IPS-18c (cell line): ENCODE results near the gene CMSS1.

ENCODE experiments used
- H3K4me3 ChIP-seq: 2 replicates; pipeline ENCODE4 v1.7.0; 2013; ENCODE audit warnings: low read depth, mild to moderate bottlenecking, low read length, moderate library complexity; ENCODE audit not compliant: insufficient read depth
- H3K9me3 ChIP-seq: one replicate; pipeline ENCODE4 v1.6.1; 2013; ENCODE audit warnings: mild to moderate bottlenecking, low read length, moderate library complexity; ENCODE audit not compliant: control insufficient read depth, insufficient read depth

Gene CMSS1

DNA sequence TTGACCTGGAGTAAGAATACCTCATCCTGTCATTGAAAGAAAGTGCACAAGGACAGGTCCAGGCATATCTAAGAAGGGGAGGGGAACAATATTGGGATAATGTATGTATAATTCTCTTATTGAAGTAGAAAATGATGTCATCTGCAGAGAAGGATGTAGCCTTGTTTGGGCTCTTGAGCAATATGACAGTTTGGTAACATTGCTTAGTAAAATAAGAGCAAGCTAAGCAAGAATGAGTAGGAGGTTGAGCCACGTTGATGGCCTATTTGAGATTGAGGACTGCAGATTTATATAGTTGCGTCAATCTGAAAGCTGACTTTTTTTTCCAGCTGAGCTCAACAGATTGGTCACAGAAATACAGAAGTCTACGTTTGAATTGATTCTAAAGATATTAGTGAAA, 151.5 kb downstream of the CMSS1 start:
- H3K4me3 ChIP-seq = no peak overlapping the region
- H3K9me3 ChIP-seq = no peaks in the 10 kb centered on the region

DNA sequence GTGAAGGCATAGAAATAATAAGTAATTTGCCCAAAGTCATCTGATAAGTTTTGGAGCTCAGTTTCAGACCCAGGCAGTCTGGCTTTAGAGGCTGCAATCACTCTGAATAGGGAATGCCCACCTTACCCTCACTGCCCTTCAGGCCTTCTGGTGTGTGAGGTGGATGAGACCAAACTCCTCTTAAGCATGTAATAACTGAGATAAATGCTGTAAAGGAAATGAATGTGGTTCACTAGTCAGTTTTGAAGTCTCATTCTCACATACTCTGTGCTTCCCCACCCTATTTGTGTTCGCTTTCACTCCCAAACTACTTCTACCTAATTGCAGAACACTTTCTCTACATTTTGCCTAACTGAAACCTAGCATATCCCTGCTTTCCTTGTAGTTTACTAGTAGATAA, 152.5 kb downstream of the CMSS1 start:
- no peaks in the 10 kb centered on the region for H3K9me3 ChIP-seq
- no peak overlapping the region for H3K4me3 ChIP-seq

- Histone ChIP-seq H3K4me3 (no peak overlapping the region), H3K9me3 (no peaks in the 10 kb centered on the region)
Measured at GRCh38 chr3:99971761-99972160, 154.1 kb downstream of the CMSS1 start.

DNA sequence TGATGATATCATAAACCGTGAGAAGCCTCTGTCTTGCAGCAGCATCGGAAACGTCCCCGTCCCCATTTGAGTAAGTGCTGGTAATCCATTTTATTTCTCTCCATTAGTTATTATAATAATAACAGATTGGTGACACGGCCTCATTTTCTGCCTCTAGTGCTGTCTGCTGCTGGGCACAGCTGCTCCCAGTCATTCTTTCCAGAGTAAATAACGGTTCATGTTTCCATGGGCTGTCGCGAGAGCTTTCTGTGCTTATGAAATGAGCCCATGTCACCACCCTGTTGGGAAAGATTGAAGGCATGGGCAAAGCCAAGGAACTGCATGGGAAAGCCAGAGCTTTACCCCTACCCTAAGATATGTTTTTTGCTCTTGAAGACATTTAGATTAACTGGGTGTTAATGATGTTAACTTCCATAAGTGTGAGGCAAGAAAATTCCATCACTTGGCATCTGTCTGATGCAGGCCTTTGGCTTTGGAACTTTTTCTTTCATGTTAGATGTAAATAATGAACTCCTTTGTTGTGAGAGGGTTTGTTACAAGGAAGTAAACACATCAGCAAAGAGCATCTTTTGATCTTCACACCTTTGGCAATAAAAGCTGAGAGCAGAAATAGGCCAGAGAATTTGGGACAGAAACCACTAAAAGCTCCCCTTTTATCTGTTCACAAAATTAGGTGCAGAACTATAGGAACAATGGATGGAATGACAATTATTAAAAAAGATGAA, 154.9 kb downstream of the CMSS1 start:
- Histone ChIP-seq H3K9me3 (no peaks in the 10 kb centered on the region), H3K4me3 (no peak overlapping the region)

GRCh38 chr3:99974989-99975388, 157.3 kb downstream of the CMSS1 start:
- H3K4me3 ChIP-seq = no peak overlapping the region
- H3K9me3 ChIP-seq = no peaks in the 10 kb centered on the region

DNA sequence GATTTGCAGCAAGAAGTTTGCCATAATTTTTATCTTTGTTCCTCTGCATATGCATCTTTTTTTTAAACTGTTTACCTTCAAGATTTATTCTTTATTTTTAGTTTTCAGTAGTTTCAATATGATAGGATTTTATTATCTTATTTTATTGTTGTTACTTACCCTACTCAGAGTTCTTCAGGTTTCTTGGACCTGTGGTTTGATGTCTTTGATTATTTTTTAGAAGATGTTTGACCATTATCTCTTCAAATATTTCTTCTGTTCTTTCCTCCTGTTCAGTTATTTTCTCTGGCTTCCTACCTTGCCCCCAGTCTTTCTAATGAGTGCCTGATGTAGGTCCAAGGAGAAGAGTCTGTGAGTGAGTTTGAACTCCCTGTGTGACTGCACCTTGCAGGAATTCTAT, 158.9 kb downstream of the CMSS1 start:
- Histone ChIP-seq H3K9me3 (no peaks in the 10 kb centered on the region), H3K4me3 (no peak overlapping the region)

DNA sequence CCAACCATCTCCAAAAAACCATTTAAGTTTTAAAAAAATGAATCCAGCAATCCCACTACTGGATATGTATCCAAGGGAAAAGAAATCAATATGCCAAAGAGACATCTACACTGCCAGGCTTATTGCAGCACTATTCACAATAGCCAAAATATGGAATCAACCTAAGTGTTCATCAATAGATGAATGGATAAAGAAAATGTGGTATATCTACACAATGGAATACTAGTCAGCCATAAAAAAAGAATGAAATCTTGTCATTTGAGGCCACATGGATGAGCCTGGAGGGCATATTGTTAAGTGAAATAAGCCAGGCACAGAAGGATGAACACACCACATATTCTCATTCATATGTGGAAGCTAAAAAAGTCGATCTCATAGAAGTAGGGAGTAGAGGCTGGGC, 160.6 kb downstream of the CMSS1 start:
- Histone ChIP-seq H3K4me3 (no peak overlapping the region), H3K9me3 (no peaks in the 10 kb centered on the region)

- Histone ChIP-seq H3K4me3 (no peak overlapping the region), H3K9me3 (no peaks in the 10 kb centered on the region)
Measured at GRCh38 chr3:99980606-99981005, 162.9 kb downstream of the CMSS1 start.

DNA sequence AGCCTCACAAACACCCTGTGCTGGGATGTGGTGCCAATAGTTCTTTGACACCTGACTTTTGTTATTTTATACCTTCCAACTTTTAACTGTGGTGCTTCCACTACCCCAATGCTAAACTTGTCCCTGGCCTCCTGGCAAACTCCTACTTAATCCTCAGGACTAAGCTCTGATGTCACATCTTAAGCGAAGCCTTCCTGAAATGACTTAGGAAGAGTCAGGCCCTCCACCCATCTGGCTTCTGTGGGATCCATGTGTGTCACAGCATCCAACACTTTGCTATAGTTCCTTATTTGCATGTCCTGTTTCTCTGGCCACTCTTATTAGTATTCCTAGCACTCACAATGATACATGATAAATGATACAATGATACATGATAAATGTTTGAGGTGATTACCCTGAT, 163.5 kb downstream of the CMSS1 start:
- H3K9me3 ChIP-seq = no peaks in the 10 kb centered on the region
- no peak overlapping the region for H3K4me3 ChIP-seq

- Histone ChIP-seq H3K9me3 (no peaks in the 10 kb centered on the region), H3K4me3 (no peak overlapping the region)
Measured at GRCh38 chr3:99982650-99983049, 165.0 kb downstream of the CMSS1 start.

DNA sequence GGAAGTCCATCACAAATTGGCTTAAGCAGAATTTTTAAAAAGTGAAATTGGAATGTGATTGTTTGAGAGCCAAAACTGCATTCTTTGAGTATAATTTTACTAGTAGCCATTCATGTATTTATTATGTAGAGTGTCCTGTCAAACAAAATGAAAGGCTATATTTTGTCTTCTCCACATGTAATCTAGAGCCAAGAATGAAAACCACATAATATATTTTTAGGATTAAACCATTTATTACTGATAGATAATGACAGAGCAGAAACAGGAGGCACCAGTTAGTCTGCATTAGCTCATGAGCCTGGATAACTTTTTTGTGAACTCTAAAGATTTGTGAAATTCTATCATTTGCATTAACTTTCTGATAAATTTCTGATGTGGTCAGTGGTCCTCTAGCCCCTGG, 166.5 kb downstream of the CMSS1 start:
- no peak overlapping the region for H3K4me3 ChIP-seq
- no peaks in the 10 kb centered on the region for H3K9me3 ChIP-seq

- H3K4me3 ChIP-seq = no peak overlapping the region
- H3K9me3 ChIP-seq = no peaks in the 10 kb centered on the region
Measured at GRCh38 chr3:99984668-99985067, 167.0 kb downstream of the CMSS1 start.

- no peak overlapping the region for H3K4me3 ChIP-seq
Measured at GRCh38 chr3:99990179-99990578, 172.5 kb downstream of the CMSS1 start.

GRCh38 chr3:99997293-99997692, 179.6 kb downstream of the CMSS1 start:
- H3K9me3 ChIP-seq = peaks cover 2% of the 10 kb centered on the region

More at GRCh38 chr3:99990179-99990578, 172.5 kb downstream of the CMSS1 start:
- H3K9me3 ChIP-seq = peaks cover 2% of the 10 kb centered on the region

DNA sequence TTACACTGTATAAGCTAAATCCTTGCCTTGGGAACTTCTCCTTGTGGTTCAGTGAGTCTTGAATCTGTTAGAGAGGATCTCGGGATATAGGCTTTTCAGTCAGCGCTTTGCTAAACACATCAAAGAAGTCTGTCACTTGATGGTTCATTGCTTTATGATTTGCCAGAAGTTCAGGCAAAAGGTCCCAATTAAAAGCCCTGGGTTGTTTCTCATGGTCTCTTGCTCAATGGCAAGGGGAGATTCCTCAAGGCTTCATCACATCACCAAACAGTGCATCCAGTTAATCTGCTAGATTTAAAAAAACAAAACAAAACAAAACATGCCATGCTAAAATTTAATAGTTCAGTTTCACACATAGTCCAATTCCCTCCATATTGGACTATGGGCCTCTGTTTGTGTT, 181.9 kb downstream of the CMSS1 start:
- Histone ChIP-seq H3K9me3 (peaks cover under 1% of the 10 kb centered on the region), H3K4me3 (no peak overlapping the region)

More at GRCh38 chr3:99997293-99997692, 179.6 kb downstream of the CMSS1 start:
- H3K4me3 ChIP-seq = no peak overlapping the region

GRCh38 chr3:100001083-100001482, 183.4 kb downstream of the CMSS1 start:
- Histone ChIP-seq H3K9me3 (no peaks in the 10 kb centered on the region), H3K4me3 (no peak overlapping the region)

GRCh38 chr3:100001526-100002270, 184.0 kb downstream of the CMSS1 start:
- no peaks in the 10 kb centered on the region for H3K9me3 ChIP-seq
- no peak overlapping the region for H3K4me3 ChIP-seq

DNA sequence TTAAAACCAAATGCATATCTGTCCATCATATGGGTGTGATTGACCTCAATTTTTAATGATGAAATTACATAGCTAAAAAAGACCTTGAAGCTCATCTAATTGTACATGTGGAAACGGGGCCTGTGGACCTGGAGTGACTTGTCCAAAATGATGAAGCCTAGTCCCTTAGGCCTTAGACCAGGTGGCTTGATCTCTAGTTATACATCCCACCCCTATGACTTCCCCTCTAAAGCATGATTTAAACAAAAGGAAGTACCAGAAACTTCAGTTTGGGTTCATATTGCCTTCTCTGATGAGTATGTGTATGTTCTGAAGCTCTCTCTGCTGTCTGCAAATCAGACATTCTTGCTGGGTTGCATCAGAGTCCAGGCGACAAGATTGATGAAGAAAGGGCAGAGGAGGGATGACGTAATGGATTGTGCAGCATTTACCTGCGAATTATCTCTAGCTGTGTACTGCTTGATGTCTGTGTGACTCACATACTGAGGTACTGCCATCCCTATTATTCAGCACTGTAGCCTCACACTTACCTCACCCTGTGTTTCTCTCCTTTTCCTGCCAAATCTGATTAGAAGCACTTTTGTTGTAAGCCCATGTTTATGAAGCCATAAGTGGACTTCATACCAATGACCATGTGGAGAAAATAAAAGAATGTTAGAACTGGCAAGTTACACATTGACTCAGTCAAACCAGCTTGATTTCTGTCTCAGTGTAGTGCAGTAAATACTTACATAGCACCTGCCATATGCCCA, 185.1 kb downstream of the CMSS1 start:
- Histone ChIP-seq H3K4me3 (no peak overlapping the region), H3K9me3 (no peaks in the 10 kb centered on the region)
